Metanephros (tissue), 1 donor: ENCODE measurements around the gene DDI1. TPM values are rescaled to one million over a fixed set of nuclear protein-coding genes. Genes with fewer than 3 reads are reported as not detected.

Experiments used
- total RNA-seq: library from RNA; depleted of rRNA; stranded (reverse); fragments of >200 nt; gene quantifications from one replicate; pipeline ENCODE4 v1.2.3, GENCODE V29; 2014

The DDI1 gene
- not detected for total RNA-seq

GRCh38 chr11:104036588-104036987 is at the start of gene DDI1:
DDI1 (plus strand) TSS chr11:104036640; CDS start chr11:104036823, 183 bp downstream.

Other genes starting within 250 kb of the DDI1 start
- 24.3 TPM for gene PDGFD, start 127.5 kb downstream of the DDI1 start, total RNA-seq